Measurements from ENCODE around the gene ZNF585A. TPM values are rescaled to one million over a fixed set of nuclear protein-coding genes. Genes with fewer than 3 reads are reported as not detected.
"Not testable (repeated sequence)": the region's sequence is repeated elsewhere in the genome, so short reads cannot be mapped to it uniquely, and the experiment has no call there.

Gene ZNF585A
- polyA plus RNA-seq, 1 donor (not counting 4 experiments of a cell fraction or from before 2014, with no cell fraction given): 13.2 TPM

GRCh38 chr19:37197768-37198167 is 25.3 kb upstream of the ZNF585A start:
- Histone ChIP-seq H3K27ac (ENCODE audit: control insufficient read depth, insufficient read depth, low read length) (no peak overlapping the region), H2AFZ (ENCODE audit: control insufficient read depth, low read length) (no peak overlapping the region), H3K36me3 (ENCODE audit: control insufficient read depth in 2 of 2, extremely low read depth in 1 of 2, insufficient read depth in 2 of 2, low read length in 2 of 2) (peaks cover 0 to 5% of the 10 kb centered on the region in 2 experiments), H4K20me1 (ENCODE audit: control insufficient read depth, extremely low read depth, insufficient read depth, low read length) (no peaks in the 10 kb centered on the region), H3K4me1 (ENCODE audit: control insufficient read depth, extremely low read depth, insufficient read depth, low read length) (no peaks in the 10 kb centered on the region), H3K4me2 (ENCODE audit: control insufficient read depth, extremely low read depth, insufficient read depth, low read depth, low read length) (no peak overlapping the region), H3K9me1 (ENCODE audit: control insufficient read depth, extremely low read depth, insufficient read depth, low read length) (no peaks in the 10 kb centered on the region), H3K27me3 (ENCODE audit: control insufficient read depth, extremely low read depth, insufficient read depth, low read length) (no peaks in the 10 kb centered on the region), H3K9me3 (ENCODE audit: control insufficient read depth, low read depth, low read length) (no peaks in the 10 kb centered on the region), H3K9ac (ENCODE audit: control insufficient read depth, extremely low read depth, insufficient read depth, low read length) (no peak overlapping the region), H3K79me2 (ENCODE audit: control insufficient read depth, insufficient read depth, low read length) (no peaks in the 10 kb centered on the region), H3K4me3 (ENCODE audit: control insufficient read depth in 2 of 3, extremely low read depth in 1 of 3, insufficient read depth in 2 of 3, low read depth in 1 of 3, low read length in 3 of 3) (no peak overlapping the region)
- DNase-seq (ENCODE audit: low read depth, low spot score) (no peak), FAIRE-seq (no peak)
- TF ChIP-seq CTCF (optimal IDR thresholded peaks at IDR 0.05 in 1 of 3, IDR thresholded peaks at IDR 0.05 in 1 of 3, conservative IDR thresholded peaks at IDR 0.05 in 1 of 3; ENCODE audit: extremely low read depth in 1 of 3, insufficient read depth in 2 of 3, low read length in 3 of 3) (no peak), EZH2 (IDR thresholded peaks at IDR 0.05; ENCODE audit: low read length) (no peak)
- dilution Hi-C loops (cut with MboI; ENCODE audit: extremely low pct_ligation_motif_present, low sequenced_read_pairs): no loop called here

- H4K20me1 ChIP-seq (ENCODE audit: control insufficient read depth, extremely low read depth, insufficient read depth, low read length); H3K4me3 ChIP-seq (ENCODE audit: control insufficient read depth in 2 of 3, extremely low read depth in 1 of 3, insufficient read depth in 2 of 3, low read depth in 1 of 3, low read length in 3 of 3); H3K9ac ChIP-seq (ENCODE audit: control insufficient read depth, extremely low read depth, insufficient read depth, low read length); dilution Hi-C loops (cut with MboI; ENCODE audit: extremely low pct_ligation_motif_present, low sequenced_read_pairs); FAIRE-seq; H3K36me3 ChIP-seq (ENCODE audit: control insufficient read depth in 2 of 2, extremely low read depth in 1 of 2, insufficient read depth in 2 of 2, low read length in 2 of 2); H3K27ac ChIP-seq (ENCODE audit: control insufficient read depth, insufficient read depth, low read length); H3K4me2 ChIP-seq (ENCODE audit: control insufficient read depth, extremely low read depth, insufficient read depth, low read depth, low read length); H3K9me3 ChIP-seq (ENCODE audit: control insufficient read depth, low read depth, low read length); H3K9me1 ChIP-seq (ENCODE audit: control insufficient read depth, extremely low read depth, insufficient read depth, low read length); H3K27me3 ChIP-seq (ENCODE audit: control insufficient read depth, extremely low read depth, insufficient read depth, low read length); H3K79me2 ChIP-seq (ENCODE audit: control insufficient read depth, insufficient read depth, low read length); DNase-seq (ENCODE audit: low read depth, low spot score); H2AFZ ChIP-seq (ENCODE audit: control insufficient read depth, low read length); H3K4me1 ChIP-seq (ENCODE audit: control insufficient read depth, extremely low read depth, insufficient read depth, low read length): not testable (repeated sequence)
These were observed 24.6 kb upstream of the ZNF585A start for GRCh38 chr19:37197115-37197514.

- DNase-seq (ENCODE audit: low read depth, low spot score); H2AFZ ChIP-seq (ENCODE audit: control insufficient read depth, low read length); H3K36me3 ChIP-seq (ENCODE audit: control insufficient read depth in 2 of 2, extremely low read depth in 1 of 2, insufficient read depth in 2 of 2, low read length in 2 of 2); H3K79me2 ChIP-seq (ENCODE audit: control insufficient read depth, insufficient read depth, low read length); H3K27me3 ChIP-seq (ENCODE audit: control insufficient read depth, extremely low read depth, insufficient read depth, low read length); H3K9me3 ChIP-seq (ENCODE audit: control insufficient read depth, low read depth, low read length); H3K4me1 ChIP-seq (ENCODE audit: control insufficient read depth, extremely low read depth, insufficient read depth, low read length); dilution Hi-C loops (cut with MboI; ENCODE audit: extremely low pct_ligation_motif_present, low sequenced_read_pairs); H3K4me3 ChIP-seq (ENCODE audit: control insufficient read depth in 2 of 3, extremely low read depth in 1 of 3, insufficient read depth in 2 of 3, low read depth in 1 of 3, low read length in 3 of 3); H3K9me1 ChIP-seq (ENCODE audit: control insufficient read depth, extremely low read depth, insufficient read depth, low read length); H3K9ac ChIP-seq (ENCODE audit: control insufficient read depth, extremely low read depth, insufficient read depth, low read length); FAIRE-seq; H4K20me1 ChIP-seq (ENCODE audit: control insufficient read depth, extremely low read depth, insufficient read depth, low read length); H3K4me2 ChIP-seq (ENCODE audit: control insufficient read depth, extremely low read depth, insufficient read depth, low read depth, low read length); H3K27ac ChIP-seq (ENCODE audit: control insufficient read depth, insufficient read depth, low read length): not testable (repeated sequence)
These were observed 22.8 kb upstream of the ZNF585A start for GRCh38 chr19:37195248-37195647.

- H3K4me2 ChIP-seq (ENCODE audit: control insufficient read depth, extremely low read depth, insufficient read depth, low read depth, low read length); H3K9ac ChIP-seq (ENCODE audit: control insufficient read depth, extremely low read depth, insufficient read depth, low read length); FAIRE-seq; H3K27me3 ChIP-seq (ENCODE audit: control insufficient read depth, extremely low read depth, insufficient read depth, low read length); H3K36me3 ChIP-seq (ENCODE audit: control insufficient read depth in 2 of 2, extremely low read depth in 1 of 2, insufficient read depth in 2 of 2, low read length in 2 of 2); H3K4me3 ChIP-seq (ENCODE audit: control insufficient read depth in 2 of 3, extremely low read depth in 1 of 3, insufficient read depth in 2 of 3, low read depth in 1 of 3, low read length in 3 of 3); H3K27ac ChIP-seq (ENCODE audit: control insufficient read depth, insufficient read depth, low read length); H3K4me1 ChIP-seq (ENCODE audit: control insufficient read depth, extremely low read depth, insufficient read depth, low read length); H4K20me1 ChIP-seq (ENCODE audit: control insufficient read depth, extremely low read depth, insufficient read depth, low read length); dilution Hi-C loops (cut with MboI; ENCODE audit: extremely low pct_ligation_motif_present, low sequenced_read_pairs); H3K9me1 ChIP-seq (ENCODE audit: control insufficient read depth, extremely low read depth, insufficient read depth, low read length); H2AFZ ChIP-seq (ENCODE audit: control insufficient read depth, low read length); DNase-seq (ENCODE audit: low read depth, low spot score); H3K79me2 ChIP-seq (ENCODE audit: control insufficient read depth, insufficient read depth, low read length): not testable (repeated sequence)
- H3K9me3 ChIP-seq (ENCODE audit: control insufficient read depth, low read depth, low read length): peaks cover 26% of the 10 kb centered on the region
These were observed 13.6 kb upstream of the ZNF585A start for GRCh38 chr19:37186071-37186470.
